ENCODE results near the gene ATP8A1.
"Not testable (repeated sequence)": the region's sequence is repeated elsewhere in the genome, so short reads cannot be mapped to it uniquely, and the experiment has no call there.

The ATP8A1 gene

GRCh38 chr4:42398171-42398870, 258.6 kb downstream of the ATP8A1 start:
- no peak for DNase-seq

- DNase-seq = no peak
These were observed 259.2 kb downstream of the ATP8A1 start for GRCh38 chr4:42397635-42398170.

- no peak for DNase-seq
These were observed 259.9 kb downstream of the ATP8A1 start, which contains the start of gene SHISA3 for GRCh38 chr4:42396752-42397634. Gene SHISA3 (plus strand): TSS chr4:42397488. CDS start chr4:42398057, 569 bp downstream.

- DNase-seq = no peak
These were observed 260.5 kb downstream of the ATP8A1 start for GRCh38 chr4:42396361-42396751.

- no peak for DNase-seq
These were observed 261.3 kb downstream of the ATP8A1 start for GRCh38 chr4:42395595-42395994.

GRCh38 chr4:42392436-42392835, 264.5 kb downstream of the ATP8A1 start:
- DNase-seq = no peak

- no peak for DNase-seq
These were observed 264.9 kb downstream of the ATP8A1 start for GRCh38 chr4:42391981-42392380.

- no peak for DNase-seq
These were observed 265.6 kb downstream of the ATP8A1 start for GRCh38 chr4:42391355-42391664.

GRCh38 chr4:42390622-42391354, 266.1 kb downstream of the ATP8A1 start:
- no peak for DNase-seq

- DNase-seq = no peak
These were observed 271.4 kb downstream of the ATP8A1 start for GRCh38 chr4:42385516-42385915.

- no peak for DNase-seq
These were observed 275.2 kb downstream of the ATP8A1 start for GRCh38 chr4:42381666-42382065.

GRCh38 chr4:42377497-42377896, 279.4 kb downstream of the ATP8A1 start:
- no peak for DNase-seq

- not testable (repeated sequence) for DNase-seq
These were observed 284.6 kb downstream of the ATP8A1 start for GRCh38 chr4:42372303-42372702.

GRCh38 chr4:42371305-42372252, 285.3 kb downstream of the ATP8A1 start:
- peak in 1 of 6 experiments; percentile 1 for DNase-seq

- DNase-seq = no peak
These were observed 287.4 kb downstream of the ATP8A1 start for GRCh38 chr4:42369489-42369888.

- no peak for DNase-seq
These were observed 289.9 kb downstream of the ATP8A1 start for GRCh38 chr4:42366959-42367358.

- no peak for DNase-seq
These were observed 292.4 kb downstream of the ATP8A1 start for GRCh38 chr4:42364266-42365053.

GRCh38 chr4:42363614-42364013, 293.3 kb downstream of the ATP8A1 start:
- DNase-seq = no peak

- DNase-seq = no peak
These were observed 294.3 kb downstream of the ATP8A1 start for GRCh38 chr4:42362591-42362990.

- no peak for DNase-seq
These were observed 295.4 kb downstream of the ATP8A1 start for GRCh38 chr4:42361456-42361855.

GRCh38 chr4:42360256-42360669, 296.6 kb downstream of the ATP8A1 start:
- no peak for DNase-seq

Data from stimulated activated naive CD4-positive, alpha-beta T cell (primary cell).